ENCODE measurements around the gene GSK3A. TPM values are rescaled to one million over a fixed set of nuclear protein-coding genes. Genes with fewer than 3 reads are reported as not detected.

GSK3A gene
- total and polyA plus RNA-seq, 2 of the 8 experiments (the other 6 are each of a cell fraction or from before 2014, with no cell fraction given), result 55.3 to 84.0 TPM

GRCh38 chr19:42233678-42234292, 8.6 kb downstream of the GSK3A start:
- POLR2A ChIA-PET (ENCODE audit: partially characterized antibody), result interaction anchor here (0.5 to 4.5 kb wide), 7 partner anchors 7 to 416 kb away, joined by 3 to 21 read pairs (median 7); partner anchors contain the start of genes DEDD2 and ZNF526
- TF ChIP-seq RXRA (IDR thresholded peaks at IDR 0.05; ENCODE audit: insufficient read depth, low read depth, low read length) (no peak), CTBP2 (IDR thresholded peaks at IDR 0.05; ENCODE audit: borderline replicate concordance, insufficient read depth, insufficient read length, low read length) (no peak), TBP (IDR thresholded peaks at IDR 0.05; ENCODE audit: low read depth, low read length) (no peak), SIRT6 (IDR thresholded peaks at IDR 0.05; ENCODE audit: low read length) (no peak), KDM5A (IDR thresholded peaks at IDR 0.05; ENCODE audit: low read length) (no peak), CBX8 (IDR thresholded peaks at IDR 0.05; ENCODE audit: borderline replicate concordance, low read depth, low read length) (no peak), GTF2F1 (IDR thresholded peaks at IDR 0.05; ENCODE audit: borderline replicate concordance, low read depth, low read length) (no peak), BACH1 (IDR thresholded peaks at IDR 0.05; ENCODE audit: low read length) (no peak)

More at GRCh38 chr19:42233678-42234292, 8.6 kb downstream of the GSK3A start:
- H2BK20ac ChIP-seq (ENCODE audit: low read length), result no peak overlapping the region
- CTCF ChIA-PET (ENCODE audit: partially characterized antibody), result interaction anchor here (0.9 to 1.7 kb wide), 7 partner anchors 9 to 125 kb away, joined by 3 to 6 read pairs (median 4); partner anchors contain the start of gene ZNF526
- H4K5ac ChIP-seq (ENCODE audit: insufficient read length, low read depth, low read length), result no peak overlapping the region
- H3K23ac ChIP-seq (ENCODE audit: insufficient read length), result no peak overlapping the region
- no peak overlapping the region for H4K8ac ChIP-seq (ENCODE audit: extremely low read depth, insufficient read depth, low read length)
- H3K56ac ChIP-seq (replicated peaks; ENCODE audit: insufficient read length, low read depth, low read length), result no peak overlapping the region
- H2AK5ac ChIP-seq (ENCODE audit: low read depth, low read length), result no peak overlapping the region
- H3K27me3 ChIP-seq (replicated peaks in 1 of 4; ENCODE audit: control insufficient read depth in 3 of 4, extremely low read depth in 1 of 4, insufficient read depth in 3 of 4, low read length in 3 of 4), result no peaks in the 10 kb centered on the region
- no peaks in the 10 kb centered on the region for H3K23me2 ChIP-seq (ENCODE audit: low read depth, low read length)
- H3K4me2 ChIP-seq (ENCODE audit: insufficient read depth in 1 of 2, low read depth in 2 of 2, low read length in 2 of 2), result no peak overlapping the region
- peaks cover 13 to 30% of the 10 kb centered on the region in 2 experiments for H4K20me1 ChIP-seq (replicated peaks in 1 of 2; ENCODE audit: control insufficient read depth in 1 of 2, insufficient read depth in 2 of 2, low read length in 2 of 2)
- H3K9me3 ChIP-seq (ENCODE audit: insufficient read depth in 2 of 2, low read depth in 1 of 2, low read length in 1 of 2), result no peaks in the 10 kb centered on the region
- no peaks in the 10 kb centered on the region for H3K4me1 ChIP-seq (replicated peaks in 1 of 4; ENCODE audit: control insufficient read depth in 3 of 4, insufficient read depth in 4 of 4, low read length in 3 of 4)
- no peak overlapping the region for H2AFZ ChIP-seq (ENCODE audit: low read length)
- peaks cover 8 to 57% (median 34%) of the 10 kb centered on the region in 4 experiments; a peak in 6 of 8 replicates for H3K36me3 ChIP-seq (ENCODE audit: control insufficient read depth in 2 of 4, insufficient read depth in 4 of 4, low read length in 3 of 4)
- peaks cover 2% of the 10 kb centered on the region for H3K79me1 ChIP-seq (ENCODE audit: low read depth, low read length)
- DNase-seq (ENCODE audit: low read depth in 1 of 2, low spot score in 2 of 2) (no peak), FAIRE-seq (no peak)
- H4K91ac ChIP-seq (replicated peaks; ENCODE audit: insufficient read length, low read length), result no peak overlapping the region
- no peak overlapping the region for H3K18ac ChIP-seq (ENCODE audit: extremely low read depth, low read length)
- no peak overlapping the region for H2BK15ac ChIP-seq (ENCODE audit: low read length)
- WGBS, 2 experiments (ENCODE audit: extremely low coverage in 1 of 2, insufficient coverage in 1 of 2, insufficient read length in 1 of 2, insufficient replicate concordance in 2 of 2, low coverage in 1 of 2, low lambda C conversion rate in 2 of 2, missing lambda C conversion rate in 1 of 2), result 95% methylated on average over 6 of the region's 6 CpGs; no CpG with 5 or more reads in 1 of the 2 experiments
- no peak overlapping the region for H2BK5ac ChIP-seq (ENCODE audit: low read depth, low read length)
- no peaks in the 10 kb centered on the region for H3K79me2 ChIP-seq (ENCODE audit: control insufficient read depth in 1 of 2, insufficient read depth in 2 of 2, low read length in 2 of 2)
- no peak overlapping the region for H2BK12ac ChIP-seq (ENCODE audit: low read depth, low read length)
- no peak overlapping the region for H3K9ac ChIP-seq (replicated peaks in 1 of 4; ENCODE audit: extremely low read depth in 1 of 4, low read depth in 3 of 4, low read length in 3 of 4)
- no peak overlapping the region for H3K14ac ChIP-seq (ENCODE audit: insufficient read length)
- no peak overlapping the region for H2BK120ac ChIP-seq (replicated peaks; ENCODE audit: low read depth, low read length)
- no peak overlapping the region for H3K4me3 ChIP-seq (ENCODE audit: extremely low read depth in 1 of 4, insufficient read depth in 2 of 4, low read depth in 3 of 4, low read length in 4 of 4)
- no peak overlapping the region for H3K27ac ChIP-seq (ENCODE audit: low read depth, low read length)
- no peak overlapping the region for H3K4ac ChIP-seq (replicated peaks; ENCODE audit: insufficient read length, low read depth, low read length)
